GM18526 (cell line): Measurements from ENCODE around the gene C3.
A peak's percentile ranks its signal among the peaks of the same experiment; 100 is the strongest.

Source experiments
- POLR2A ChIP-seq: IDR thresholded peaks from 3 replicates; pipeline ENCODE4 v1.6.1; 2011; ENCODE audit not compliant: insufficient read length; ENCODE audit errors: extremely low read depth

The C3 gene

GRCh38 chr19:6751189-6751588 is 30.7 kb upstream of the C3 start:
- TF ChIP-seq POLR2A, result no peak

DNA sequence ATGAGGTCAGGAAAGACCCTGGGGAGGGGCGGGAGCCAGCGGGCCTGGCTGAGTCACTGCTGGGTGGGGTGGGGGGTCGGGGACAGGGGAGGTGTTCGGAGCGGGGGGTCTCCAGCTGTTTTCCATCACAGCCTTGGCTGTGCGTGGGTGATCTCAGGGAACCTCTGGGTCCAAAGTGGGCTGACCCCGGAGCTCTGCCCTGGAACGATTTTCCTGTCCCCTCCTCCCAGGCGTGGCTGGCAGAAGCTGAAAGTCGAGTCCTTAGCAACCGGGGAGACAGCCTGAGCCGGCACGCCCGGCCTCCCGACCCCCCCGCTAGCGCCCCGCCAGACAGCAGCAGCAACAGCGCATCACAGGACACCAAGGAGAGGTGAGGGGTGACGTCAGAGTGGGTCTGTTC is 29.6 kb upstream of the C3 start:
- no peak for TF ChIP-seq POLR2A

GRCh38 chr19:6745965-6746364 is 25.5 kb upstream of the C3 start:
- no peak for TF ChIP-seq POLR2A

GRCh38 chr19:6744381-6745301 is 24.2 kb upstream of the C3 start:
- no peak for TF ChIP-seq POLR2A

DNA sequence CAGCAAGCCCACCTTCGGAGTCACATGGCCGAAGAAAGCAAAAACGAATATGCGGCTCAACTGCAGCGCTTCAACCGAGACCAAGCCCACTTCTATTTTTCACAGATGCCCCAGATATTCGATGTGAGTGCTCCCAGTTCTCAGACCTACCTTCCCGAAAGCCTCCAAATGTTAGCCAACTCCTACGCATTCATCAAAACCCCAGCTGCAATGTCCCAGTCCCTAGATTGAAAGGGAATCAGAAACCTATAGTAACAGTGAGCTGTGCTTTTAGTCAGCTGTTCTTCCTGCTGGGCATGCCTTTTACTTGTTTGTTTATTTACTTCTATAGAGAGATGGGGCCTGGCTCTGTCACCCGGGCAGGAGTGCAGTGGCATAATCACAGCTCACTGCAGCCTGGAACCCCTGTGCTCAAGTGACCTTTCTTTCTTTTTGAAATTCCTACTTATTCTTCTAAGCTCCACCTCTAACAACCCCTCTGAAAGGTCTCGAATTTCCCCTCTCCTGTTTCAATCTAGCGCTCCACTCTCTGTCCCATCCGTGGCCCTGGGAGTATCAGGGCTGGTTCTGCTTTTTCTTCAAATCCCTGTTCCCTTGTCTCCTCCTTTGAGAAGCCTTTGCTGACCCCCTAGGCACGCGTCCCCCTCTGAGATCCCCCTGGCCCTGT is 23.4 kb upstream of the C3 start:
- no peak for TF ChIP-seq POLR2A

GRCh38 chr19:6743066-6743465 is 22.6 kb upstream of the C3 start:
- no peak for TF ChIP-seq POLR2A

DNA sequence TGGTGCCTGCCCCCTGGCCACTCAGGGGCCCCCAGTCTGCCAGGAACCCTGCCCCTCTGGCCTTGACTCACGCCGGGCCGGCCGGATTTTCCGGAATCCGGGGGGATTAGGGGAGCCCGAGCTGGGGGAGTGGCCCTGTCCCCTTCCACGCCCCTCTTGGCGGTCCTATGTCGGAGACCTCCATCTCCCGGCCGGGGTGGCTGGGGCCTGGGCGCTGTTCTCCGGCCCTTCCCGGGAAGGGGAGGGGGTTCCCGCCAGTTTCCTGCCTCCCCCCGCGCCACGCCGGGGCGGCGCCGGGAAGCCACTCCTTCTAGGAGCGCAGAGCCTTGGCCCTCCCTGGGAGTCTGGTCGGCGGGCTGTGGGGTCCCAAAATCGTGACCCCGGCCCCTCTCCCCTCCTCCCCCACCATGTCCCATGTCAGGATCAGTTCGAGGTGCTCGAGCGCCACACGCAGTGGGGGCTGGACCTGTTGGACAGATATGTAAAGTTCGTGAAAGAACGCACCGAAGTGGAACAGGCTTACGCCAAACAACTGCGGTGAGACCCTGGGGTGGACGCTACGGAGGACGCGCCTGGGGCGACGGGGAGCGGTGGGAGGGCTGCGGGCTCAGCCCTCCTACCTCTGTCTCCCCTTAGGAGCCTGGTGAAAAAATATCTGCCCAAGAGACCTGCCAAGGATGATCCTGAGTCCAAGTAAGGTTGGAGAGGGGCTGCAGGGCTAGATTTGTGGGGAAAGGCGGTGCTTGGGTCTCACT is 20.3 kb upstream of the C3 start:
- no peak for TF ChIP-seq POLR2A

DNA sequence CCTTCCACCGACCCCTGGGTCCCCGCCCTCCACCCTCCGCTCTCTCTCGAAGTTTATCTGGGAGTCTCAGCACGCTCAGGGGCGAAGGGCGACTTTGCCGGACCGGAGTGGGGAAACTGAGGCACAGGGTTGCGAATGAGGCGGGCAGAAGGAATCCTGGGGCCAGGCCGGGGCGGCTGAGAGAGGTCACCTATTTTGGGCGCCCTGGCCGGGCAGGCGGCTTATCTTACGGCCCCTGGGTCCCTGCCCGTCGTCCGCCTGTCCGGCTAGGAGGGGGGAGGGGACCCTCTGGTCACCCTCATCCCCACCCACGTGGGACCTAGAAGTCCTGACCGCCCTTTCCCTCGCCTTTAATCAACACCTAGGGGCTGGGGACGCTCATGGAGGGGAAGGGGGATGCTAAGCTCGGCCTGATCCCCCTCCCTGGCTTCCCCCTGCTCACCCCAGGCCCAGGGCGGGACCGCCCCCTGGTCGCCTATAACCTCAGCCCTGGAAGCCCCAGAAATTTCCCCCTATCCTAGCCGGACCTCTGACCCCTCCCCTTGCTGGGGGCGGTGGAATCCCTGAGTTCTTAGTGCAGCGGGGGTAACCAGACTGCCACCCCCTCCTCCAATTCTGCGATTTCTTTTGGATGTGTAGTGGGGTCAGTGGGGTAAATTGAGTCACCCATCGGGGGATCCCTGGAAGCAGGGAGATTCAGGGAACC is 19.6 kb upstream of the C3 start:
- no peak for TF ChIP-seq POLR2A

GRCh38 chr19:6739390-6739882 is 19.0 kb upstream of the C3 start, which contains the start of gene TRIP10:
Gene TRIP10, plus strand, starts transcription at chr19:6739680. Its CDS starts 82 bp downstream, at chr19:6739762.
- TF ChIP-seq POLR2A, result no peak

- TF ChIP-seq POLR2A, result no peak
These were observed 18.4 kb upstream of the C3 start for GRCh38 chr19:6738787-6739389.

GRCh38 chr19:6737873-6738786 is 17.7 kb upstream of the C3 start:
- no peak for TF ChIP-seq POLR2A

- peak; percentile 50 for TF ChIP-seq POLR2A
These were observed 16.9 kb upstream of the C3 start, which contains the start of gene GPR108 for GRCh38 chr19:6737284-6737872. Gene GPR108, minus strand, starts transcription at chr19:6737580. Its CDS starts 4 bp downstream, at chr19:6737576.

DNA sequence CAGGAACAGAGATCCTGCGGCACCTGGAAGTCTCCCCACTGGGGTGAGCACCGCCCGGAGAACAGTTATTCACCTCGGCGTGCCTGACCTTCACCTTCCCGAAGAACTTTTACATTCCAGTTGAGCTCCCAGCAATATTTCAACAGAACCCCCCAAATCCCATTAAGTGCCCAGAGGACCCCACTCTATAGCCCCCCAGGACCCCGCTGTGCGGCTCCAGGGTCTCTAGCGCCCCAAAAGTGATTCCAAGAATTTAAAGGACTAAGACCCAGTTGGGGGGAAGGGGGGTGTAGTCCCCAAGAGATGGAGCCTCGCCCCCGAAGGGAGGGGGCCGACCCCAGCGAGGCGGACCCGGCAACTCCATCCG is 16.4 kb upstream of the C3 start:
- TF ChIP-seq POLR2A, result no peak

DNA sequence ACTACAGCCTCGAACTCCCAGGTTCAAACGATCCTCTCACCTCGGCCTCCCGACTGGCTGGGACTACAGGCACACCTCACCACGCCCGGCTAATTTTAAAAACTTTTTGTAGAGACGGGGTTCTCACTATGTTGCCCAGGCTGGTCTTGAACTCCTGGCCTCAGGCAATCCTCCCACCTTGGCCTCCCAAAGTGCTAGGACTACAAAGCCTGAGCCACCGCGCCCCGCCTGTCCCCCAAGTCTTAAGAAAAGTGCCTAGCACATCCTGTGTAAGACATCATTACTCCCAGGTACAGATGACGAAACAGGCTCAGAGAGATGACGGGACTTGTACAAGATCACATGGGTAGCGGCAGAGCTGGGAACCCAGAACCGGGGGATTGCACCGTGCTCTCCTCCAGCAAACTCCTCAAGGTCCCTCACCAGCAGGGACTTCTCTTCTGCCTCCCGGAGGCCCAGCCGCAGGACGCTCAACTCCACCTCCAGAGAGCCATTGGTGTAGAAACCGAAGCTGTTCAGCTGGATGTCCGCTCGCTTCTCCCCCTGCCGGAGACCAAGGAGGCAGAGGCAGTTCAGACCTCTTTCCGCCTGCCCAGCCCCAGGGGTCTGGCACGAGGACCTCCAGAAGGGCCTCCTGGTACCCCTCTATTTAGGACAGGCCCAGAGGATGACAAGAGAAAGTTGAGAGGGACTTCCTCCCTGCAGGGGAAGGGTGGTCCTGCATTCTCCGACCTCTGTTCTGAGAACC is 15.9 kb upstream of the C3 start:
- peak; percentile 46 for TF ChIP-seq POLR2A
